A549 (cell line): ENCODE data around the gene LINC01488. TPM values are rescaled to one million over a fixed set of nuclear protein-coding genes. Genes with fewer than 3 reads are reported as not detected.

Experiments
- ATAC-seq, 2 experiments: fragments of 200-7000 bp in 1 of 2; fragments of >200 bp in 1 of 2; cut with Nextera tagmentation in 1 of 2; cut with Tn5 transposase in 1 of 2; 3 replicates each; pipeline versions ENCODE4 v1.8.0 to v1.9.1; 2018 to 2020; ENCODE audit warnings: mild to moderate bottlenecking in 1 of 2, moderate library complexity in 1 of 2
- CTCF ChIA-PET: fragments of 300-600 bp; sonication (Branson Sonifier 250); formaldehyde crosslinking; extraction: SDS; loops from one replicate; lab custom pipeline; 2021; ENCODE audit warnings: antibody characterized with exemption, inconsistent platforms; lab: Yijun Ruan, JAX
- POLR2A ChIA-PET: fragments of 350-600 bp; formaldehyde crosslinking; extraction: SDS; loops from one replicate; lab custom pipeline; 2021; ENCODE audit warnings: antibody characterized with exemption, inconsistent platforms; lab: Yijun Ruan, JAX
- DNase-seq, 2 experiments: peaks; one replicate each; pipeline versions ENCODE4 v3.0.0 to v3.0.0-alpha.2; 2011 to 2016; ENCODE audit warnings: low read depth in 1 of 2, low spot score in 1 of 2
- FAIRE-seq: peaks from 2 replicates; lab custom pipeline; 2011; peaks lifted over from hg19 to GRCh38; lab: Jason Lieb, UNC
- H3K27ac ChIP-seq, 2 experiments: fragments of >200 bp; sonication (Bioruptor Twin); formaldehyde crosslinking; 3 replicates each; pipeline ENCODE4 v1.5.1; 2016 to 2017
- H3K4me1 ChIP-seq: fragments of >200 bp; sonication (Bioruptor Twin); formaldehyde crosslinking; 3 replicates; pipeline ENCODE4 v1.6.1; 2016
- H3K4me2 ChIP-seq: fragments of >200 bp; sonication (Bioruptor Twin); formaldehyde crosslinking; 3 replicates; pipeline ENCODE4 v1.6.1; 2016
- H3K4me3 ChIP-seq: fragments of >200 bp; sonication (Bioruptor Twin); formaldehyde crosslinking; 3 replicates; pipeline ENCODE4 v1.5.1; 2016
- H3K9me3 ChIP-seq: fragments of >200 bp; sonication (Bioruptor Twin); formaldehyde crosslinking; 3 replicates; pipeline ENCODE4 v1.6.1; 2016
- CBX2 ChIP-seq: fragments of 200-600 bp; sonication (generic); IDR thresholded peaks from 2 replicates; pipeline ENCODE4 v1.6.1; 2016; ENCODE audit warnings: low read depth, mild to moderate bottlenecking, borderline replicate concordance
- CBX8 ChIP-seq: fragments of 200-600 bp; sonication (generic); IDR thresholded peaks from 2 replicates; pipeline ENCODE4 v1.6.1; 2016
- CEBPB ChIP-seq, 2 experiments: fragments of >200 bp in 1 of 2; sonication (Bioruptor Twin) in 1 of 2; formaldehyde crosslinking in 1 of 2; IDR thresholded peaks; 2 replicates each; pipeline ENCODE4 v1.6.1; 2012 to 2016
- CHD2 ChIP-seq: fragments of 150-350 bp; IDR thresholded peaks from 2 replicates; pipeline ENCODE4 v1.6.1; 2014; ENCODE audit warnings: low read length; ENCODE audit not compliant: partially characterized antibody
- FOSB ChIP-seq: fragments of 250-450 bp; sonication (Bioruptor Pico); IDR thresholded peaks from 2 replicates; pipeline ENCODE4 v1.5.0; 2020; ENCODE audit warnings: mild to moderate bottlenecking, moderate library complexity
- FOSL2 ChIP-seq, 2 experiments: fragments of 450-650 bp in 1 of 2; fragments of >200 bp in 1 of 2; sonication (Bioruptor Twin) in 1 of 2; formaldehyde crosslinking; IDR thresholded peaks; 2 replicates each; pipeline versions ENCODE4 v1.5.0 to v1.6.1; 2016 to 2020; ENCODE audit warnings: mild to moderate bottlenecking in 1 of 2, moderate library complexity in 1 of 2
- HDAC2 ChIP-seq: fragments of 200-600 bp; sonication (generic); IDR thresholded peaks from 2 replicates; pipeline ENCODE4 v1.6.1; 2016
- HES2 ChIP-seq: fragments of >200 bp; sonication (Bioruptor Twin); formaldehyde crosslinking; IDR thresholded peaks from 2 replicates; pipeline ENCODE4 v1.6.1; 2016
- HMGXB4 ChIP-seq: fragments of 250-450 bp; sonication (Bioruptor Pico); IDR thresholded peaks from 2 replicates; pipeline ENCODE4 v1.5.0; 2021; ENCODE audit warnings: mild to moderate bottlenecking, moderate library complexity, borderline replicate concordance
- HOXB13 ChIP-seq: fragments of 250-450 bp; sonication (Bioruptor Pico); IDR thresholded peaks from 2 replicates; pipeline ENCODE4 v1.5.0; 2020; ENCODE audit warnings: low read depth, mild to moderate bottlenecking, moderate library complexity
- HOXB5 ChIP-seq: fragments of 250-450 bp; sonication (Bioruptor Pico); IDR thresholded peaks from 2 replicates; pipeline ENCODE4 v1.5.0; 2020; ENCODE audit warnings: mild to moderate bottlenecking, moderate library complexity
- KDM1A ChIP-seq: fragments of 200-600 bp; sonication (generic); IDR thresholded peaks from 2 replicates; pipeline ENCODE4 v1.6.1; 2016; ENCODE audit warnings: low read depth, mild to moderate bottlenecking
- PBX3 ChIP-seq: IDR thresholded peaks from 2 replicates; pipeline ENCODE4 v1.6.1; 2012
- PHF8 ChIP-seq: fragments of 200-600 bp; sonication (generic); IDR thresholded peaks from 2 replicates; pipeline ENCODE4 v1.6.1; 2016; ENCODE audit warnings: low read depth, mild to moderate bottlenecking, antibody characterized with exemption, moderate library complexity, borderline replicate concordance
- REST ChIP-seq: fragments of 200-600 bp; sonication (generic); IDR thresholded peaks from 2 replicates; pipeline ENCODE4 v1.6.1; 2016; ENCODE audit warnings: antibody characterized with exemption, mild to moderate bottlenecking, moderate library complexity
- RFX5 ChIP-seq: fragments of 450-650 bp; IDR thresholded peaks from 2 replicates; pipeline ENCODE4 v1.7.1; 2014; ENCODE audit warnings: antibody characterized with exemption, mild to moderate bottlenecking, moderate library complexity
- RNF2 ChIP-seq: fragments of 200-600 bp; sonication (generic); IDR thresholded peaks from 2 replicates; pipeline ENCODE4 v1.6.1; 2016; ENCODE audit warnings: low read depth, mild to moderate bottlenecking, antibody characterized with exemption, moderate library complexity, borderline replicate concordance
- SREBF2 ChIP-seq: fragments of 450-650 bp; IDR thresholded peaks from 2 replicates; pipeline ENCODE4 v1.6.1; 2014; ENCODE audit warnings: mild to moderate bottlenecking, moderate library complexity
- TP53 ChIP-seq: fragments of 250-450 bp; sonication (Bioruptor Pico); IDR thresholded peaks from 2 replicates; pipeline ENCODE4 v1.5.0; 2021; ENCODE audit warnings: mild to moderate bottlenecking, moderate library complexity
- USF2 ChIP-seq: fragments of 450-650 bp; IDR thresholded peaks from 2 replicates; pipeline ENCODE4 v1.6.1; 2014; ENCODE audit warnings: antibody characterized with exemption
- WGBS: methylation state at CpG from one replicate; pipeline ENCODE4 v1.1.6; 2017; ENCODE audit errors: missing lambda C conversion rate; 5-methylcytosine and 5-hydroxymethylcytosine counted together
- polyA plus RNA-seq, 4 experiments: library from polyadenylated mRNA; depleted of rRNA in 3 of 4; stranded (reverse); fragments of >200 nt; fragmentation: RNase III in 1 of 4; extraction: RNeasy Plus Mini Kit Qiagen cat#74134 plus additional on column Dnase treatment in 1 of 4; gene quantifications; 2 replicates in 3 of 4; 3 replicates in 1 of 4; pipeline ENCODE4 v1.2.3, GENCODE V29; 2011 to 2017

Gene LINC01488
- polyA plus RNA-seq, 2 of the 4 experiments (the other 2 are of a cell fraction) = 0.05 TPM; not detected in 1

- TF ChIP-seq PBX3 = no peak
Observed at GRCh38 chr11:69504127-69504526, 22.7 kb downstream of the LINC01488 start (continued).

GRCh38 chr11:69504576-69505335 is 23.3 kb downstream of the LINC01488 start:
- TF ChIP-seq RNF2 (no peak), FOSB (CRISPR knock-in tag) (no peak), PBX3 (no peak), REST (no peak), HOXB5 (CRISPR knock-in tag) (no peak), CHD2 (no peak), FOSL2 (IDR thresholded peaks at IDR 0.05) (no peak), FOSL2 (CRISPR knock-in tag; IDR thresholded peaks at IDR 0.05) (no peak), HMGXB4 (no peak), TP53 (no peak), HOXB13 (CRISPR knock-in tag) (no peak)
- POLR2A ChIA-PET = no interaction called here

GRCh38 chr11:69508974-69509373 is 27.5 kb downstream of the LINC01488 start:
- ChIA-PET POLR2A (no interaction called here), CTCF (interaction anchor here (1.0 kb wide), 1 partner anchor 21 kb away, joined by 3 read pairs; no protein-coding TSS in a partner anchor)
- ATAC-seq (no peak), FAIRE-seq (no peak), DNase-seq (no peak)
- WGBS = 66% methylated on average over 5 of the region's 5 CpGs
- no peak overlapping the region for H3K4me3 ChIP-seq
- no peak overlapping the region for H3K4me2 ChIP-seq
- H3K4me1 ChIP-seq = peaks cover 9% of the 10 kb centered on the region
- H3K9me3 ChIP-seq = peaks cover 4% of the 10 kb centered on the region; the same call in 1 of the 3 replicates
- no peak overlapping the region for H3K27ac ChIP-seq
- TF ChIP-seq HOXB13 (CRISPR knock-in tag) = no peak
- TF ChIP-seq HMGXB4 = no peak
- TF ChIP-seq KDM1A = no peak
- no peak for TF ChIP-seq RFX5
- no peak for TF ChIP-seq USF2
- no peak for TF ChIP-seq CBX2
- TF ChIP-seq HDAC2 = no peak
- no peak for TF ChIP-seq CEBPB (IDR thresholded peaks at IDR 0.05)
- no peak for TF ChIP-seq HES2
- no peak for TF ChIP-seq PBX3
- TF ChIP-seq CBX8 = no peak
- TF ChIP-seq SREBF2 = no peak
- no peak for TF ChIP-seq PHF8

More at GRCh38 chr11:69504576-69505335, 23.3 kb downstream of the LINC01488 start:
- ATAC-seq = no peak
- WGBS = 85% methylated on average over 10 of the region's 10 CpGs
- FAIRE-seq = no peak
- Histone ChIP-seq H3K4me1 (peaks cover 8% of the 10 kb centered on the region; the same call in 2 of the 3 replicates), H3K27ac (no peak overlapping the region; a peak in 1 of 6 replicates), H3K9me3 (peaks cover 4% of the 10 kb centered on the region; the same call in 1 of the 3 replicates), H3K4me2 (no peak overlapping the region), H3K4me3 (no peak overlapping the region)
- CTCF ChIA-PET = no interaction called here
- no peak for DNase-seq
